GM18907 (cell line): ENCODE measurements around the gene ILKAP.

Source experiments
- ATAC-seq: cut with Tn5 transposase; IDR thresholded peaks from one replicate; pipeline ENCODE4 v1.9.1; 2021; ENCODE audit warnings: mild to moderate bottlenecking, moderate library complexity; ENCODE audit not compliant: unreplicated experiment

Gene ILKAP

GRCh38 chr2:238152771-238153688, 50.5 kb downstream of the ILKAP start:
- ATAC-seq: no peak

GRCh38 chr2:238151628-238152235, 51.8 kb downstream of the ILKAP start:
- ATAC-seq: no peak

- ATAC-seq: no peak
Observed at GRCh38 chr2:238151205-238151604, 52.3 kb downstream of the ILKAP start.

DNA sequence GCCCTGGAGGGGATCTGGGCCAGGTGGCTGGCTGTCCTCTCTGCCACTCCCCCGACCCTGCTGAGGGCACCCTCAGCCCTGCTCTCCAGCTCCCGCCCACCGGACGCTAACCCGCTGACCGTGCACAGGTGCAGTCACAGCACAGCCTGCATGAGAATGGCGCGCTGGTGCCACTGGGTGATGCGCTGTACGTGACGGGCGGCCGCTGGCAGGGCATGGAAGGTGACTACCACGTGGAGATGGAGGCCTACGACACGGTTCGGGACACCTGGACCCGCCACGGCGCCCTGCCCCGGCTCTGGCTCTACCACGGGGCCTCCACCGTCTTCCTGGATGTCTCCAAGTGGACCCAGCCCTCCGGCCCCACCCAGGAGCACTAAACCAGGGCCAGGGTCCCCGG, 52.8 kb downstream of the ILKAP start:
- ATAC-seq: no peak

DNA sequence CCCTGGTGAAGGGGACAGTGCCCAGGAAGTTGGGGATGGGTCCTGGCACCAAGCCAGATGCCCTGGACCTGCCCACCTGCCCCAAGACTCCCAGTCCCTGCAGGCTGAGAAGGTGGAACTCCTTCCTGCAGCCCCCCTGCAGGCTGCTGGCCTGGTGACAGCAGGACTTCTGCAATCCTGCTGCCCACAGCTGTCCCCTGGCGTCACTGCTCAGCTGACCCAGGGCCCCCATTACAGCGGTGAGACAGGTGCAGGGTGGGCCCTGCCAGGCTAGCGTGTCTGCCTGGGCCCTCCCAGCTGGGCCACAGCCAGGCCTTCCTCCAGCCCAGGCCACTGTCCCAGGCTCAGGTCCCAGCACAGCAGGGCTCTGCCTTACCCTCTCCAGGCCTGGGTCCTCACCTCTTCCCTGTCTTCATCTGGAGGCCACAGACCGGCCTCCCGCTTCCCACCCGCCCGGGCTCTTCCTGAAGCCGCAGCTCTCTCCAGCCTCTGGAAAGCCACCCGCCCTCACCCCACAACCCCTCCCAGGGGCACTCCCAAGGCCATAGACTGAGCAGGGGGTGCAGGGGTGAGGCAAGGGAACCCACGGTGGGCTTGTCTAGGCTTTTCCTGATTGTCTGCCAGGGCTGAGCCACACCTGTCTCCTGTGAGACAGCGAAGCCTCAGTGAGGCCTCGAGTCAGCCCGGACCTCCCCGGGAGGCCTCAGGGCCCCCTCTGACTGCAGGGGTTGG, 53.5 kb downstream of the ILKAP start:
- no peak for ATAC-seq

- no peak for ATAC-seq
Observed at GRCh38 chr2:238148981-238149380, 54.5 kb downstream of the ILKAP start.

- no peak for ATAC-seq
Observed at GRCh38 chr2:238146884-238147544, 56.5 kb downstream of the ILKAP start.

GRCh38 chr2:238145851-238146250, 57.6 kb downstream of the ILKAP start:
- no peak for ATAC-seq

GRCh38 chr2:238145046-238145445, 58.4 kb downstream of the ILKAP start:
- no peak for ATAC-seq

DNA sequence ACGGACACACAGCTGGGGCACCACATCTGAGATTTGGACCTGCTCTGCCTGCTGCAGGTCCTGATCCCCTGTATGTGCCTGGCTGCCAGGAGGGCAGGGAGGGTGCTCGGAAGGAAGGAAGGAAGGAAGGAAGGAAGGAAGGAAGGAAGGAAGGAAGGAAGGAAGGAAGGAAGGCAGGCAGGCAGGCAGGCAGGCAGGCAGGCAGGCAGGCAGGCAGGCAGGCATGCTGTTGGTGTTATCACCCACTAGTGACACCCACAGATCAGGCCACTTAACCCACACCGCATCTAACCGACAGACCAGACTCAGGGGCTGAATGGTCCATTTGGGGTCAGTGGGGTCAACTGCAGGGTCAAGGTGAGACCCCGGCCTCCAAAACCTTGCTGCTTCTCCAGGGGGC, 59.2 kb downstream of the ILKAP start:
- no peak for ATAC-seq

- no peak for ATAC-seq
Observed at GRCh38 chr2:238143239-238143951, 60.1 kb downstream of the ILKAP start.

- ATAC-seq: no peak
Observed at GRCh38 chr2:238142382-238143205, 60.9 kb downstream of the ILKAP start.

GRCh38 chr2:238141541-238142318, 61.8 kb downstream of the ILKAP start:
- ATAC-seq: no peak

DNA sequence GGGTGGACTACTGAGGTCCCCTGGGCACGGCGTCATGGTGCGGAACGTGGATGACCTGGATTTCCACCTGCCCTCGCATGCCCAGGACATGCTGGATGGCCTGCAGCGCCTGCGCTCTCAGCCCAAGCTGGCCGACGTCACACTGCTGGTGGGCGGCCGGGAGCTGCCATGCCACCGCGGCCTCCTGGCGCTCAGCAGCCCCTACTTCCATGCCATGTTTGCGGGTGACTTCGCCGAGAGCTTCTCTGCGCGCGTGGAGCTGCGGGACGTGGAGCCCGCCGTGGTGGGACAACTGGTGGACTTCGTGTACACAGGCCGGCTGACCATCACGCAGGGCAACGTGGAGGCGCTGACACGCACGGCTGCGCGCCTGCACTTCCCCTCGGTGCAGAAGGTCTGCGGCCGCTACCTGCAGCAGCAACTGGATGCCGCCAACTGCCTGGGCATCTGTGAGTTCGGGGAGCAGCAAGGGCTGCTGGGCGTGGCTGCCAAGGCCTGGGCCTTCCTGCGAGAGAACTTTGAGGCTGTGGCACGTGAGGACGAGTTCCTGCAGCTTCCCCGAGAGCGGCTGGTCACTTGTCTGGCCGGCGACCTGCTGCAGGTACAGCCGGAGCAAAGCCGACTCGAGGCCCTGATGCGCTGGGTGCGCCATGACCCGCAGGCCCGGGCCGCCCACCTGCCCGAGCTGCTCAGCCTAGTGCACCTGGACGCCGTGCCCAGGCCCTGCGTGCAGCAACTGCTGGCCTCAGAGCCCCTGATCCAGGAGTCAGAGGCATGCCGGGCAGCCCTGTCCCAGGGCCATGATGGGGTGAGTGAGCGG, 62.6 kb downstream of the ILKAP start:
- no peak for ATAC-seq

GRCh38 chr2:238140040-238140439, 63.5 kb downstream of the ILKAP start:
- ATAC-seq: no peak

GRCh38 chr2:238139196-238140039, 64.1 kb downstream of the ILKAP start:
- ATAC-seq: no peak
